NCI-H1105 (cell line): ENCODE results near the gene SLC12A8.

Experiments used
- DNase-seq: peaks from one replicate; lab custom pipeline; 2025; lab: John Stamatoyannopoulos, UW

The SLC12A8 gene, protein sequence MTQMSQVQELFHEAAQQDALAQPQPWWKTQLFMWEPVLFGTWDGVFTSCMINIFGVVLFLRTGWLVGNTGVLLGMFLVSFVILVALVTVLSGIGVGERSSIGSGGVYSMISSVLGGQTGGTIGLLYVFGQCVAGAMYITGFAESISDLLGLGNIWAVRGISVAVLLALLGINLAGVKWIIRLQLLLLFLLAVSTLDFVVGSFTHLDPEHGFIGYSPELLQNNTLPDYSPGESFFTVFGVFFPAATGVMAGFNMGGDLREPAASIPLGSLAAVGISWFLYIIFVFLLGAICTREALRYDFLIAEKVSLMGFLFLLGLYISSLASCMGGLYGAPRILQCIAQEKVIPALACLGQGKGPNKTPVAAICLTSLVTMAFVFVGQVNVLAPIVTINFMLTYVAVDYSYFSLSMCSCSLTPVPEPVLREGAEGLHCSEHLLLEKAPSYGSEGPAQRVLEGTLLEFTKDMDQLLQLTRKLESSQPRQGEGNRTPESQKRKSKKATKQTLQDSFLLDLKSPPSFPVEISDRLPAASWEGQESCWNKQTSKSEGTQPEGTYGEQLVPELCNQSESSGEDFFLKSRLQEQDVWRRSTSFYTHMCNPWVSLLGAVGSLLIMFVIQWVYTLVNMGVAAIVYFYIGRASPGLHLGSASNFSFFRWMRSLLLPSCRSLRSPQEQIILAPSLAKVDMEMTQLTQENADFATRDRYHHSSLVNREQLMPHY

DNA sequence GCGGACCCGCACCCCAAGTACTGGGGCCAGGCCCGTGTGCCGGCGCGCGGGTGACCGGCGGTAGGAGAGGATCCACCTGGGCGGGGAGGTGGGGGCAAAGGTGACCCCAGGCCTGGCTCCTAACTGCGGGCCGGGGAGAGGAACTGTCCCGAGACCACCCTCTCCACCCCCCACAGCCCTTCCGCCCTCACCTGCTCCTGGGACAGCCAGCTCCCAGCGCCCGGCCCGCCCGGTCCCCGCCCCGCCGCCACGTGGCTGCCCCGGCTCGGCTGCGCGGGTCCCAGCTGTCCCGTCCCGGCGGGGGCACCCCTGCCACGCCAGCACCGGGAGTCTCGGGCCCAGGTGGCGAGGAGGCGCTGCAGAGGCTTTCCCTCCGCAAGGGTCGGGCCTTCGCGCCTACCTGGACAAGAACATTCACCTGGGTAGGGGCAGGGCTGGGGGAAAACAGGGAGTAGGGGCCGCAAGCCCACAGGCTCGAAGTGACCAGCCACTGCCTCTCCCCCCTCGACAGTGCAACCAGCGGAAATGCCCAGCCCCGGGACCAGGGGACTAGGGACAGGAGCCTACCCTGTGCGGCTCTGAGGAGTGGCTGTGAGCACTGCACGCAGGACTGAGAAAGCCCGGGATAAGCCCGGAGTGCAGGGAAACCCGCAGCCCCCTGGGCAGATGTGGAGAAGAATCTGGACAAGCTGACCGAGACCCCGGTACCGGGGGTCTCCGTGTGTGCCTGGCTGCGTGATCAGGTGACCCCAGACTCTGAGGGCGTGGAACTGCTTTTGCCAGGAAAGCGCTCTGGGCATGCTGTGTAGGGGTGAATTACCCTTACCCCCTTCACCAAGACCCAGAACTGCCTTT is at the start of gene SLC12A8:
TSS of gene SLC12A8 (minus strand) at position 240 of the 855 bp plus-strand sequence. CDS start 1,399 bp downstream, outside the sequence.
- DNase-seq: no peak

DNA sequence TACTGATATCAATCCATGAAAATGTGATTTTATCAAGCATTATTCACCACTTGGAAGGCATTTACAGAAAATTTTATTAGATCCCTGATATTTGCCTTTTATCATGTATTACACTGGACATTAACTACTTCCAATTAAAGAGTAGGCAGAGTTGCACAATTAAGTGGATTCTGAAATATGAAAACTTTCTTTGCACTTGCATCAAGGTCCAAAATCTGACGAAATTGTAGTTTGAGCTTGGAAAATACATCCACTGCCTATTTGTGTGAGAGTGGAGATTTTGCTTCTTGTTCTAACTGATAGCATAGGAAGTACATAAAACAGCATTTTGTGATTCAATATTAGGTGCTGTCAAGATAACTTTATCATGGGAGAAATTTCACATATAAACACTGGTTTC is 49.6 kb upstream of the SLC12A8 start:
- DNase-seq: no peak

DNA sequence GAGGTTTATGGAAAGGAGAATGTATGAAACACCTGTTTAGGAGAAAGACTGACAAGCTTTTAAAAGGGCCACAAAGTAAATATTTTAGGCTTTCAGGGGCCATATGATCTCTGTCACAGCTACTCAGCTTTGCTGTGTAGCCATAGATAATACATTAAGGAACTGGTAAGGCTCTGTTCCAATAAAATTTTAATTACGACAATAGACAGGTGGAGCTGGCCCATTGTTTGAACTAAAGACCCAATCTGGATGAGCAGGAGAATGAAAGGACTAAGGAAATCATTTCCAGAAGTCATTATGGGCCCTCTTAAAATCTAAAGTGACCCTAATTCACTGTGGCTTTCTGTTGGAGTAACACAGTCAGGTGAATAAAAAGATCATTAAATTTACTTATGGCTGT is 48.5 kb upstream of the SLC12A8 start:
- DNase-seq: peak; percentile 91

DNA sequence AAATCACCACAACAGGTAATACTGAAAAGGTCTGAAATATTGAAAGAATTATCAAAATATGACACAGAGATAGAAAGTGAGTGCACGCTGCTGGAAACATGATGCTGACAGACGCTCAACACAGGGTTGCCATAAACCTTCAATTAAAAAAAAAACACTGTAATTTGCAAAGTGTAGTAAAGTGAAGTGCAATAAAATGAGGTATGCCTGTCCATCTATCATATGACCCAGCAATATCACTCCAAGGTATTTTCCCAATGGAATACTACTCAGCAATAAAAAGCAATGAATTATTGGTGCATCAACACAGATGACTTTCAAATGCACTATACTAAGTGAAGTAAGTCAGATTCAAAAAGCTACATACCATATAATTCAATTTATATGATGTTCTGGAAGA is 47.6 kb upstream of the SLC12A8 start:
- DNase-seq: peak; percentile 1

DNA sequence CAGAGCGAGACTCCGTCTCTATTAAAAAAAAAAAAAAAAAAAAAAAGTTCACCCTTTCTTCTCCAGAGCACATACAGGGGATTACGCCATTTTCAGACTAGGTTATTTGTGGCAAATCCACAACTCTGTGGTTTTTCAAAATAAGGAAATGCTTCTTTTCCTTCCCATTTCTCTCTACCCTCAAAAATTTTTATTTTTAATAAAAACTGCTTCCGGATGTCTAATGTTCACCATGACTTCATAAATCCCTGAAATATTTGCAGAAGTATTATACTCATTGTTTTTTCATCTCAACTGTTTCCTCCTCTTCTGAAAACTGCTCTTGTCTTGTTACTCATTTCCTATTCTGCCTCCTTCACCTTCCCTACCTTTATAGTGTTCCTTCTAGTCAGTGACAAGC is 45.0 kb upstream of the SLC12A8 start:
- no peak for DNase-seq

DNA sequence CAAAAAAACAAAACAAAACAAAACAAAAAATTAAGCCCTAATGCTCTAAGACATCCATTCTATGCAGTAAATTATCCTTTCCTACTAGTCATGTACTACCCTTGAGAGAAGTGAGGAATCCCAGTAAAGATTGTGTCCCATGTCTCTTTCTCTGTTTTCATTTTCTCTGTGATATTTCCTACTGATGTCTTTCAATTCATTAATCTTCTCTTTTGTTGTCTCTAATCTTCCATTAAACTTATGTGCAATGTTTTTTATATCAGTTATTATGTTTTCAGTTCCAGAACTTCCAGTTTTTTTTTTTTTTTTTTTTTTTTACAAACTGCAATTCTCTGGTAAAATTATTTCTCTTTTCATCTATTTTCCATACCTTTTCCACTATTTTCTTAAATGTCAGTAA is 44.1 kb upstream of the SLC12A8 start:
- DNase-seq: no peak

DNA sequence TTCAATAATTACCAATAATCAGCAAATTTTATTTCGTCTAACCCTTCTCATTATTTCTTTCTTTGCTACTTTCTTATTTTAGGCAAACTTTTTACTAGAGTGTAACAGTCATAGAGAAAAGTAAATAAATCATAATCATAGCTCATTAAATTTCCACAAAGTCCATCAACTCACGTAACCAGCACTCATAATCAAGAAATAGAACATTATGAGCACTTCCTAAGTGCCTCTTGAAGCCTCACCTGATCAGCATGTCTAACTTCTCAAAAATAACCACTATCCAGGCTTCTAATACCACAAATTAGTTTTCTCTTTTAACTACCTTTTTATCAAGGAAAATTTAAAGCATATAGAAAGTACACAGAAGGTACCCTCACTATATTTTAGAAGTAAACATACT is 38.4 kb upstream of the SLC12A8 start:
- peak; percentile 12 for DNase-seq

DNA sequence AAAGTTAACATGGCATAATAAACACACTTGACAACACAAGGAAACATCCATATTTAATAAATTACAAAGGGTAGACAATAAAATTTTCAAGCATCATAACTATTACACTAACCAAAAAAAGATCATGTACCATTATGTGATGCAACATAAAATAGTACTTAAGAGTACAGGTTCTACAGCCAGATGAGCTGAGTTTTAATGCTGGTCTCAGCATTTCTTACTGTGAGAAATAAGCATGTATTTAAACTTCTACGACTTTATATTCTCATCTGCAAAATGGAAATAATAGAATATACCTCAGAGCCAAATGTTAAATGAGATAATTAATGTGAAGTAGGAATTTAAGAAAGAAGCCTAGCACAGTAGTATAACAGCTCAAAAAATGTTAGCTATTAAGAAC is 33.7 kb upstream of the SLC12A8 start:
- no peak for DNase-seq

DNA sequence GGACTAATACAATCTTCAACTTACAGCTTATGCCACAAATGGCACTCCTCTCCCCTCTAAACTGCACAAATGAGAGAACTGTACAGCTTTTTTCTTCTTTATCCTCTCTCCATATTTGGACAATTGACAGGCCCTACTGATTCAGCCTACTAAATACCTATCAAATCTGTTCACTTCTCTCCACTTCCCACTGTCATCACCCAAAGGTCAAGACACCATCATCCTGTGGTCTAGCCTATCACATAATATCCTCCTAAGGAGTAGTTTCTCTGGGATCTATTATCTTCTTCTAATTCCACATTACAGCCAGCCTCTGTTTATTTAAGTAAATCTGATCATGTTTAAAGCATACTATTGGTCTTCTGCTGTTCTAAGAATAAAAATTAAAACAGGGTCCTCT is 33.0 kb upstream of the SLC12A8 start:
- DNase-seq: no peak

DNA sequence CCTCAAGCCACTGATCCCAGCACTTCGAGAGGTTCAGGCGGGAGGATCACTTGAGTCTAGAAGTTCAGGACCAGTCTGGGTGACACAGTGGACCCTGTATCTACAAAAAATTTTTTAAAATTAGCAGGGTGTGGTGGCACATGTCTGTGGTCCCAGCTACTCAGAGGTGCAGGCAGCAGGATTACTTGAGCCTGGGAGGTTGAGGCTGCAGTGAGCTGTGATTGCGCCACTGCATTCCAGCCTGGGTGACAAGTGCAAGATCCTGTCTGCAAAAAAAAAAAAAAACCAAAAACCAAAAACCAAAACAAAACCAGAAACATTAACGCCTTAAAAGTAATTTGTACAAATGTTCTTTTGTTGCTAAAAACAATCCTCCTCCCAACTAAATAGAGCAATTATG is 27.9 kb upstream of the SLC12A8 start:
- DNase-seq: no peak

DNA sequence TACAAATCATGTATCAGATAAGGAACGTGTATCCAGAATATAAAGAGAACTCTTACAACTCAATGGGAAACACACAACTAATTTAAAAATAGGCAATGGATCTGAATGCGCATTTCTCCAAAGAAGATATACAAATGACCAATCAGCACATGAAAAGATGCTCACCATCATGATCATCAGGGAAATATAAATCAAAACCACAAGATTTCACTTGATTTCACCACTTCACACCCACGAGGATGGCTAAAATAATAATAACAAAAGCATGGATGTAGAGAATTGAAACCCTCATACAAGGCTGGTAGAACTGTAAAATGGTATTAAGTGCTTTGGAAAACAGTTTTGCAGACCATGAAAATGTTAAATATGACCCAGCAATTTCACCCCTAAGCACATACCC is 26.7 kb upstream of the SLC12A8 start:
- no peak for DNase-seq

DNA sequence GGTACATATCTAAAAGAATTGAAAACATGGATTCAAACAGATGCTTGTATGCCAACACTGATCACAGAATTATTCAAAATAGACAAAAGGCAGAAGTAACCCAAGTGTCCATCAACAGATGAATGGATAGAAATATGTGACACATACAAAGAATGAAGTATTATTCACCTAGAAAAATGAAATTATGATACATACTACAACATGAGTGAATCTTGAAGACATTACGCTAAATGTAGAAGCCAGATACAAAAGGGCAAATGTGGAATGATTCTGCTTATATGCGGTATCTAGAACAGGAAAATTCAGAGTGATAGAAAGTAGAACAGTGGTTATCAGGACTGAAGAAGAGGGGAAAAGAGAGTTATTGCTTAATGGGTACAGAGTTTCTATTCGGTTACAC is 26.2 kb upstream of the SLC12A8 start:
- no peak for DNase-seq

DNA sequence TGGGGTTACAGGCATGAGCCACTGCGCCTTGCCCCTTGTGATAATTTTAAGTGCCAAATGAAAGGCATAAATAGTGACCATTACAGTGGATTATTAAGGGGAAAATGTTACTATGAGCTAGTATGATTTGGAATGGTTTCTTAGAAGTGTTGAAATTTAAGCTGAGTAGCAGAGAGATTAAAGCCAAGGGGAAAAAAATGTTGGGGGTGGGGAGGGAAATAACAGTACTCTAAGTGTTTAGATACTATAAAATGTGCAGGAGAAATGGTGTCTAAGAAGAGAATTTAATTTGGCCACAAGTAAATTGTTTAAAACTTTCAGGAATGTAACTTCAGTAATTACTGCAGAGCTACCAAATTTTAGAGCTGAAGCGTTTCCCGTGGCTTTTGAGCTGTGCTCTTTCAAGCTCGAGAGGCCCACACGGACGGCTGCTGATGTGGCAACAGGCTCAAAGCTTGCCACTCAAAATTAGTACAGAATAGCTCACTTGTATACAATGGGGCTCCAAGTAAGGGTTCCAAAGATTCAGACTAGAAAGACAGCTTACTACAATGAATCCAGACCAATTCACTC is 23.9 kb upstream of the SLC12A8 start:
- no peak for DNase-seq

DNA sequence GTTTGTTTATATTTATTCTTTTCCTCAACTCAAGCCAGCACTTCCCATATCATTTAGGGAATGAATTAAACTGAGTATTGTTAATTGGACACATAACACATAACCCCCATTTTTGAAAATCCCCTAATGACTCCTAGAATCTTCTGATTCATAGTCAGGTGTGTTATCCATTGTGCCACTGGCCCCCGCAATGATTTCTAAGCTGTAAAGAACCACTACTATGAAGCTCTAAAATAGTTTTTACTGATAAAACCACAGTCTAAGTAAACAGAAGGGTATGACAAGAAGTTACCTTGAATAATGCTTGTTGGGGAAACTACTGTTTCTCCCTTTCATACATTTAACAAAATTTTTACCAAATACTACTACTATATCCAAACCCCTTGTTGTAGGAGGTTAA is 22.3 kb upstream of the SLC12A8 start:
- no peak for DNase-seq

DNA sequence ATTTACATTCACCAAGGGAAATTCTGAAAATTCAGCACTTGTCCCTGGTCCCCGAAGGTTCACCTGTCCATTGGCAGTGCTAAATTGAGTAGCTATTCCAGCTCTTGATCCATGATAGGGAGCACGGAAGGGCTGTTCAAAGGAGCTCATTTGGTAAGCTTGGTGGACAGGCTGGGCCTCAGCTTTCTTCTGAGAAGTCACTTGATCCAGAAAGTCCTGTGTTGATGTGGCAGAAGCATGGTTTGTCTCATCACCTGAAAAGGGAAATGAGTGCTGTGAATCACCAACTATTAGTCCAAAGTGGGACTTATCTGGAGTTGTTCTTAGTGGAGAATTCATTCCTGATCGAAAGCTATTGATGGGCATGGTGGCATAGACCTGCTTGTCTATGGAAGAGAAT is 19.9 kb upstream of the SLC12A8 start:
- DNase-seq: no peak

DNA sequence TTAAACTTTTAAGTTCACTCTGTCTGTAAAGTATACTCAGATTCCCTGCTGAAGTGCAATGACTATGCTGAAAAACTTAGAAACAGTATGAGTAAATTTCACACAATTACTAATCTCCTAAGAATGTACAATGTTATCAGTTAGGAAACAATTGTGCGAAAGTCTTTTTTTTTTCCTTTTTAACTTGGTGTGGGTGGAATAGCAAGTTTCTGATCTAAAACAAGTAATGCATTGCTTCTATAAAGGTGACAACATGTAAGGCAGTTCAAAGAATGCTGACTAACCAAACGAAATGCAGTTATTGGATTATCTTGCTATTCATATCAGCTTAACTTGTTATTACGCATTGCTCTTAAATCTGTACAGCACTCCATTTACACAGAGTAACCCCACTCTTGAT is 19.3 kb upstream of the SLC12A8 start:
- no peak for DNase-seq

DNA sequence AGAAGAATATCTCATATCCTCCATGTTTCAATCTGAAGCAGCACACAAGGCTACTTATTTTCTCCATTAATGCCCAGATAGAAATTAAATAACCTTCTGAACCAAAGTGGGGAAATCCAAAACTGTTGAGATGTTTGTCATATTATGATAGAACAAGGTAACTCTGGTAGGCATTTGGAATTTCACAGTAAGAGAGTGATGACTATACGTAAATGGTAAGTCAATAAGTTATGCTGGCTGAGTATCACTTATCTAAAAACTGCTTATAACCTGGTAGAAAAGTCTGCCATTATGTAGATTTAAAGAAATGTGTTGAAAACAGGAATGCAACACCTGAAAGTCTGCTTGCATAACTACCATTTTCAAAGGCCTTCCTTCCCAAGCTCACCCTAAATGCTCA is 17.2 kb upstream of the SLC12A8 start:
- DNase-seq: no peak

DNA sequence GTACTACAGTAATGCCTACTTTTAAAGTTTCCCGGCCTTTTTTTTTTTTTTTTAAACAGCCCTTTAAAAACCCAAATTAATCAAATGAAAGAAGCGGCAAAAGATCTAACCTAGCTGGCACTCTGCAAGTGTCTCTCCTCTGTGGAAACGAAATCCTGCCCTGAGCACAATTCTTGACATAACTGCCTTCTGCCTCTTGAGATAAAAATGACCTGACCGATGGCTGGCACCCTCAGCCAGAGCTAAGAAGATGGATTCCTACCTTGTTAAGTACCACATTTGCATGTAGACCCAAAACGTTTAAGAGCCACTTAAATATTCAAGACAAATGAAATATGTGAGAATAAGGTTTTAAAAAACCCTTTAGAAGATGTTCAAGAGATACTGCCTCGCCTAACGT is 16.6 kb upstream of the SLC12A8 start:
- DNase-seq: no peak

DNA sequence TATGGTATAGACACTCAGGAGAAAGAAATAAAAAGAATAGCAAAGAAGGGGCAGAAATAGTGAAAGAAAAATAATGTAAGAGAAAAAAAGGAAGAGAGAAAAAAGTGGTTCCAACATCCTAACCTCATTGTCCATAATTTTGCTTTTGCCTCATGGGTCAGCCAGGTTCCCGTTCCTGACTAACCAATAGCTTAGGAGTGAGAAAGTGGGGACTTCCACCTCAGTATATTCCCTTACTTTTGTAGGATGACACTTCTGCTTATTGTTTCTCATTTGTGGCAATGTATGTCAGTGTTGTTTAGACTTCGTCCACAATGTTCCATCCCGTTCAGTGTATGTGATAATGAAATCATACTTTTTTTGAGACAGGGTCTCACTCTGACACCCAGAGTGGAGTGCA is 9.3 kb upstream of the SLC12A8 start:
- no peak for DNase-seq

DNA sequence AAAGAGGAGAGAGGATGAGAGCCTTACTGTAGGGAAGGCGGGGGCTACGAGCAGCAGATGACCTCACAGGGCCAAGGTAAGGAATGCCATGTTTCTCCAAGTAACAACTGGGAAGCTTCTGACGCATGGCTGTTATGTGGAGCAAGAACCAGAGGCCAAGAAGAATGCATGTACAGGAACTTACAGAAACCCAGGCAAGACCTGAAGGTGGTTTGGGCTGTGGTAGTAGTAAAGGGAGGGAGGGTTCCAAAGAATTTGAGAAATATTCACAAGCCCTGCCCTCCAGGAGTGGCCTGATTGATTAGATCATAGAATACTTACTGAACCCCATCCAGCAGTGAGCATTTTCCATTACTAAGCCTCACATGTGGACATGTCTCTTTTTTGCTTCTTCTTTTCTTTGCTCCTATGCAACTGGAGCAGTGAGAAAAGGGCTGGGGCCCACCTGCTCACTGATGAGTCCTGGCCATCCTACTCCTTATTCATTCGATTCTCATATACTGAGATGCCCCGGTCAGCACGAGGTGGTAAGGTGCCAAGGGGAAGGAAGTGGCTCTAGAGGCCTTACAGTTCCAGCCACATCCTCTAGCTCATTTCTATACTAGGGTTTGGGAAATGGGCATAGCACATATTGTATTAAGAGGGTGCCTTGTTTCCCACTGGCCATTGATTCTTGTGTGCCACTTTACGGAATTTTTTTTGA is 8.3 kb upstream of the SLC12A8 start:
- no peak for DNase-seq

DNA sequence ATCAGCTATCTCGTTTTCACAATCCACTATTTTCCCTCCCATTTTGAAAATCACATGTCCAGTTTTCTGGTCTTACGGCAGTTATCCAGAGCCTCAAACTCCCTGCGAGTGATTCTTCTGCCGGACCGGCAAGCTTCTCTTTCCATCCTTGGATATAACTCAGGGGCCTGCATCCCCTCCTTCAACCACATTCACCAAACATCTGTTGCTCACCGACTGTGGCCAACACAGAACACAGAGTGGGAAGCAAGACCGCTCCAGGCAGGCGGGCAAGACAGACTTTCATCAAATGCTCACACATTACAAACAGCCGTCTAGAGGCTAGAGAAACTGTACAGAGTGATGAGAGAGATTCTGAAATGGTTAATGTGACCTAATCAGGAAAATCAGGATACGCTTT is 7.6 kb upstream of the SLC12A8 start:
- no peak for DNase-seq

DNA sequence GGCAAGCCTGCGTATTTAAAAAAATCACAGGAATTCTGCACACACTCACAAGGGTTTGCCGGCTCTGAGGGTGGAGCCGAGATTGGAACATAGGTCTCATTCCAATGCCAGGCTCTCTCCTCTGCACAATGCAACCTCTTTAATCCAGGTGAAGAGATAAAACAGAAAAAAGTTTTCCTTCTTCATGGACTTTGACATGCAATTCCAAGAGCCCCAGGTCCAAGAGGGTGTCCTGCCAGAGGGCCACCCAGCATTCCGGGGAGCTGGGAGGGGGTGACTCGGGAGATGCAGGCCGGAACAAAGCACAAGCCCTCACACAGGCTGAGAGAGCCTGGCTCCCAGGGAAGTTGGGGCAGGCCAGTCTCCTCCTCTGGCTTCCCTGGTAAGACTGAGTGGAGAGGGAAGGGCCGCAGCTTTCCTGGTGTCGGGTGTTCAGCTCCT is 6.7 kb upstream of the SLC12A8 start:
- no peak for DNase-seq
